H1 (cell line): Measurements from ENCODE around the gene PIP5K1B. TPM values are rescaled to one million over a fixed set of nuclear protein-coding genes. Genes with fewer than 3 reads are reported as not detected.

ENCODE experiments used
- CHD2 ChIP-seq: IDR thresholded peaks from 2 replicates; pipeline ENCODE4 v1.6.1; 2012; ENCODE audit warnings: low read length, improper control_type of control experiment
- JUN ChIP-seq: IDR thresholded peaks from 2 replicates; pipeline ENCODE4 v1.6.1; 2011; ENCODE audit warnings: low read depth, mild to moderate bottlenecking, improper control_type of control experiment, low read length
- SP4 ChIP-seq: IDR thresholded peaks from 2 replicates; pipeline ENCODE4 v1.6.1; 2012; ENCODE audit warnings: low read length, inconsistent platforms
- SRF ChIP-seq: IDR thresholded peaks from 2 replicates; pipeline ENCODE4 v1.6.1; 2011; ENCODE audit warnings: mild to moderate bottlenecking, low read depth, low read length, moderate library complexity
- SUZ12 ChIP-seq: fragments of 200-600 bp; sonication (generic); IDR thresholded peaks from 2 replicates; pipeline ENCODE4 v1.6.1; 2012; ENCODE audit warnings: mild to moderate bottlenecking, inconsistent platforms, low read length, moderate library complexity, mixed read lengths
- polyA plus RNA-seq, 7 experiments: library from polyadenylated mRNA; depleted of rRNA in 3 of 7; stranded (reverse) in 5 of 7; unstranded in 2 of 7; fragments of >200 nt in 5 of 7; fragments of 200-250 nt in 2 of 7; gene quantifications; 1 replicate in 5 of 7; 2 replicates in 1 of 7; 4 replicates in 1 of 7; pipeline versions ENCODE4 v1.2.1 to v1.2.3, GENCODE V29; 2011 to 2013; ENCODE audit warnings: missing spikeins in 2 of 7, mixed read lengths in 2 of 7
- total RNA-seq: library from RNA; stranded (reverse); fragmentation: NEBNext Ultra II Directional; extraction: Animal tissue kit (Norgen Biotek cat#: 25700); gene quantifications from 2 replicates; pipeline ENCODE4 v1.2.1, GENCODE V29; 2021

Gene PIP5K1B
- total and polyA plus RNA-seq, 2 of the 8 experiments (the other 6 are each of a cell fraction or from before 2014, with no cell fraction given): 4.7 to 7.7 TPM

DNA sequence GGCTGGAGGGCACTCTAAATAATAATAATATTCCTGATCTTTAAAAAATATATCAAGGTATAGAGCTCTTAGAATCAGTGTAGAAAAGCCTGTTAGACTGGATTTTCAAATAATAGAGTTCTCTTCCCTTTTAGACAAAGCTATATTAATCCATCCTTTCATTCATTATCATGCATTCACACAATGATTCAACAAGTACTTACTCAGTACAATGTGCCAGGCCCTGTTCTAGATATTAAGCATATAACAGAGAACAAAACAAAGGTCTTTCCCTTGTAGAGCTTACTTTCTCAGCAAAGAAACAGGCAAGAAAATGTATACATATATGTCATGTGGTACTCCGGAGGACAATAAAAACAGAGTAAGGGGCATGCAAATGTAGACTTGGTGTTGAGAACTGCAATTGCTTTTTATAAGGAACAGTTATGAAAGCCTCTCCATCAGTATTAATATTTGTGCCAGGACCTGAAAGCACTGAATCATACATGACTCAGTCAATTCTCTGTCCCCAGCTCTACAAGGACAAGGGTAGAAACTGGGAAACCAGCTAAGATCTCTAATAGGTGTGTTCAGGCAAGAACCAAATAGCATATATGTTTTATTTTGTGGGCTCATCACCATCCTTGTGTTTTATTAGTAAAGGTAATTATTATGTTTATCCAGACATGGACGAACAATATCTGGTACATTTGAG, 72.2 kb downstream of the PIP5K1B start (continued):
- no peak for TF ChIP-seq SUZ12
- TF ChIP-seq CHD2: no peak
- no peak for TF ChIP-seq JUN
- TF ChIP-seq SP4: no peak
- no peak for TF ChIP-seq SRF
- TF ChIP-seq, all 59 proteins: peak for 0
